Thyroid gland (tissue), 4 donors: ENCODE measurements around the gene ID2.

ENCODE experiments used
- POLR2A ChIP-seq, 2 donors: fragments of 450-650 bp; IDR thresholded peaks; one replicate each; pipeline ENCODE4 v1.6.1; 2017; ENCODE audit warnings: antibody characterized with exemption in 2 of 2, mild to moderate bottlenecking in 2 of 2, moderate library complexity in 1 of 2
- TF ChIP-seq, protein P1 (sequence below), 6 experiments: fragments of 200-600 bp in 3 of 6; fragments of 450-650 bp in 3 of 6; sonication (generic) in 3 of 6; IDR thresholded peaks; one replicate each; pipeline ENCODE4 v1.5.1; 2016 to 2019; ENCODE audit warnings: antibody characterized with exemption in 6 of 6, mild to moderate bottlenecking in 2 of 6, inconsistent platforms in 1 of 6, moderate library complexity in 1 of 6

DNA sequence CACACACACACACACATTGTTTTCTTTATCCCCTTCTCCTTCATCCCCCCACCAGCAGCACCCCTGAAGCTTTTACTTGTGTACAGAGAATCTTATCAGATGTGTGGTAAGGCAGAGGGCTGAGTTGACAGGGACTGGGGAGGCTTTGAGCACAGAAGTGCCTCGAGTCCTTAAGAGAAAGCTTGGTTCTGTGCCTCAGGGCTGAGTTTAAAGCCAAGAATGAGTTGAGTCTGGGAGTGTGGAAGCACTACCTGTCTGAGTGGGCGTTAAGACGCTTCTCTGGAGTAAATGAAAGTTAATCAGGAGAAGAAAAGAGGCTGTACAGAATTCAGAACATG lies 2.7 kb downstream of the ID2 start:
- TF ChIP-seq, protein P1, sequence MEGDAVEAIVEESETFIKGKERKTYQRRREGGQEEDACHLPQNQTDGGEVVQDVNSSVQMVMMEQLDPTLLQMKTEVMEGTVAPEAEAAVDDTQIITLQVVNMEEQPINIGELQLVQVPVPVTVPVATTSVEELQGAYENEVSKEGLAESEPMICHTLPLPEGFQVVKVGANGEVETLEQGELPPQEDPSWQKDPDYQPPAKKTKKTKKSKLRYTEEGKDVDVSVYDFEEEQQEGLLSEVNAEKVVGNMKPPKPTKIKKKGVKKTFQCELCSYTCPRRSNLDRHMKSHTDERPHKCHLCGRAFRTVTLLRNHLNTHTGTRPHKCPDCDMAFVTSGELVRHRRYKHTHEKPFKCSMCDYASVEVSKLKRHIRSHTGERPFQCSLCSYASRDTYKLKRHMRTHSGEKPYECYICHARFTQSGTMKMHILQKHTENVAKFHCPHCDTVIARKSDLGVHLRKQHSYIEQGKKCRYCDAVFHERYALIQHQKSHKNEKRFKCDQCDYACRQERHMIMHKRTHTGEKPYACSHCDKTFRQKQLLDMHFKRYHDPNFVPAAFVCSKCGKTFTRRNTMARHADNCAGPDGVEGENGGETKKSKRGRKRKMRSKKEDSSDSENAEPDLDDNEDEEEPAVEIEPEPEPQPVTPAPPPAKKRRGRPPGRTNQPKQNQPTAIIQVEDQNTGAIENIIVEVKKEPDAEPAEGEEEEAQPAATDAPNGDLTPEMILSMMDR (IDR thresholded peaks at IDR 0.05) = no peak
- TF ChIP-seq POLR2A (IDR thresholded peaks at IDR 0.05) = peak in 1 of 2 donors; percentile 65
